GM19043 (cell line): ENCODE measurements around the gene NIF3L1.
"Not testable (repeated sequence)": the region's sequence is repeated elsewhere in the genome, so short reads cannot be mapped to it uniquely, and the experiment has no call there.

Source experiments
- ATAC-seq: cut with Tn5 transposase; IDR thresholded peaks from one replicate; pipeline ENCODE4 v1.9.1; 2021; ENCODE audit warnings: low read depth; ENCODE audit not compliant: unreplicated experiment

NIF3L1 gene

DNA sequence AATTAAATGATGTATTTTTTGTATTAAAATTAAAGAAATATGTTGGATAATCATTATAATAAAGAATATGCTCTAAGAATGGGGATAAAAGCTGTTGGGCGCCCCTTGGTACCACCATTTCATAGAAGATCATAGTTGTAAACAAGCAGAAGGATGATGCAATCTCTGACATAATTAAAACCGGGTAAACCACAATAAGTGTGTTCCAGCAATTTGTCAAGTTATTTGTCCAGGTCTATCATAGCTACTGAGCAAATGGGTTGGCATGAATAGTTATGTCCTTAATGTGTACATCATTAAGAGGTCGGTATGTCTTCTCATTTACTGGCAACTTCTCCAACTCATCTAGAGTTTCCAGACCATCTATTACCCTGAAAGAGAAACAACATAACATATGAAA, 18.0 kb upstream of the NIF3L1 start:
- no peak for ATAC-seq

DNA sequence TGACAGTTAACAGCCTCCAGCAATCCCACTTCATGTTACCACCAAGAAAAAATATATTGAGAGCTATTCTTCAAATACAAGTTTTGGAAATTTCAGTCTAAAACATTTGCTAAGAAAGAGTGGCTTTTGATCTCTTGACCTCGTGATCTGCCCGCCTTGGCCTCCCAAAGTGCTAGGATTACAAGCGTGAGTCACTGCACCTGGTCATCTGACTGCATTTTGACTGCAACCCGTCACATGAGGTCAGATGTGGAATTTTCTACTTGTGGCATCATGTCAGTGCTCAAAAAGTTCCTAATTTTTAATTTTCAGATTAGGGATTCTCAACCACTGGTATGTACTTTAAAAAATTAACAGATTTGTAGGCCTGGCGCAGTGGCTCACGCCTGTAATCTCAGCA, 15.6 kb upstream of the NIF3L1 start:
- ATAC-seq: no peak

DNA sequence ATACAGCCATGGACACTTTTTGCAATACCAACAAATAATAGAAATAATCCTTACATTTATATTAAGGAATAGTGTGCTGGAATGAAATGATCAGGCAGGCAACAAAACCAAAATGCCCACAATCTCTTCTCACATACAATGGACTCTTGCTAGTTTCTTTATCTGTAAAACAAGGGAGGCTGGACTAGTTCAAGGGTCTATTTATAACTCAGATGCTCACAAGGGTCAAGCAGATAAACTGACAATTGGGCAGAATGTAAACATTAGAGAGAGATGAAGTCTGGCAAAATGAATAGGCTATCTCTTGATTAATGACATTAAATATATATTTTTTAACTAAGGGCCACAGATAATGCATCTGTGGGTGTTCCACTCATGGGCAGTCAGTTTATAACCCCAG, 11.7 kb upstream of the NIF3L1 start:
- no peak for ATAC-seq

DNA sequence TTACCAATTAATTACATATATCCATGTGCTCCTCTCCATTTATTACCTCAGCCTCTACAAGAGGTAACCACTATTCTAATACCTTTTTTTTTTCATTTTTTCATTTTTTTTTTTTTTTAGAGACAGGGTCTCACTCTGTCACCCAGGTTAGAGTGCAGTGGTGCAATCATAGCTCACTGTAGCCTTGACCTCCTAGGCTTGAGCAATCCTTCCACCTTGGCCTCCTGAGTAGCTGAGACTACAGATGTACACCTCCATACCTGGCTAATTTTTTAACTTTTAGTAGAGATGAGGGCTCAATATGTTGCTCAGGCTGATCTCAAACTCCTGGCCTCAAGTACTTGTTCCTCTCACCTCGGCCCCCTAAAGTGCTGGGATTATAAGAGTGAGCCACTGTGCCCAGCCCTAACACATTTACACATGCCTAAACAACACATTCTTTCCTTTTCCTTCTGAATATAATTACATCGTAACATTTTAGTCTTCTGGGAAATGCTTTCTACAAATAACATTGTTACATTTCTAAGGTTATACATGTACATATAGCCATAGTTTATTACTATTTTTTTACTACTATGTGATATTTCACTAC, 10.8 kb upstream of the NIF3L1 start:
- ATAC-seq: no peak

DNA sequence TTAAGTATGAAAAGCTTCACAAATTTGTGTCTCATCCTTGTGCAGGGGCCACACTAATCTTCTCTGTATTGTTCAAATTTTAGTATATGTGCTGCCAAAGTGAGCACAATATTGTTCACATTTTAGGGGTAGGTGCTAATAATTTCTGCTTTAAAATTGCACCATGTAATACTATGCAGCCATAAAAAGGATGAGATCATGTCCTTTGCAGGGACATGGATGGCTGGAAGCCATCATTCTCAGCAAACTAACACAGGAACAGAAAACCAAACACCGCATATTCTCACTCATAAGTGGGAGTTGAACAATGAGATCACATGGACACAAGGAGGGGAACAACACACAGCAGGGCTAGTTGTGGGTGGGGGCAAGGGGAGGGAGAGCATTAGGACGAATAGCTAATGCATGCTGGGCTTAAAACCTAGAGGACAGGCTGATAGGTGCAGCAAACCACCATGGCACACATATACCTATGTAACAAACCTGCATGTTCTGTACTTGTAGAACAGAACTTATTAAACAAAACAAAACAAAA, 7.4 kb upstream of the NIF3L1 start:
- ATAC-seq: not testable (repeated sequence)

DNA sequence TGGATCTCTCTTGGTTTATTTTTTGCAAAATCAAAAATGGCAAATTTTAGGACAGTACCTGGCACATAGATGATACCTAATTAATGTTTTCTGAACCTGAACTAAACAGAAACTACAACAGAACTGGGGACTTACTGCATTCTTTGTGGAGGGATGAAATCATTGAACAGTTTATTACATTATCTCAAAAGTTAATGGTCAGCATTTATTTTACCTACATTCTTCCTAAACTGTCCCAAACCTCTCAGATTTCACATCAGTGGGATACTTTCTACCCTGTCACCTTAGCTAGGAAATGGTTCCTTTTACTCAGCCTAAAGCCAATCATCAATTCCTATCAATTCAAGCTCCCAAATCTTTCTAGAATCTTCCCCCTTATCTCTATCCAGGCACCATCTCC, 10.3 kb downstream of the NIF3L1 start:
- no peak for ATAC-seq

DNA sequence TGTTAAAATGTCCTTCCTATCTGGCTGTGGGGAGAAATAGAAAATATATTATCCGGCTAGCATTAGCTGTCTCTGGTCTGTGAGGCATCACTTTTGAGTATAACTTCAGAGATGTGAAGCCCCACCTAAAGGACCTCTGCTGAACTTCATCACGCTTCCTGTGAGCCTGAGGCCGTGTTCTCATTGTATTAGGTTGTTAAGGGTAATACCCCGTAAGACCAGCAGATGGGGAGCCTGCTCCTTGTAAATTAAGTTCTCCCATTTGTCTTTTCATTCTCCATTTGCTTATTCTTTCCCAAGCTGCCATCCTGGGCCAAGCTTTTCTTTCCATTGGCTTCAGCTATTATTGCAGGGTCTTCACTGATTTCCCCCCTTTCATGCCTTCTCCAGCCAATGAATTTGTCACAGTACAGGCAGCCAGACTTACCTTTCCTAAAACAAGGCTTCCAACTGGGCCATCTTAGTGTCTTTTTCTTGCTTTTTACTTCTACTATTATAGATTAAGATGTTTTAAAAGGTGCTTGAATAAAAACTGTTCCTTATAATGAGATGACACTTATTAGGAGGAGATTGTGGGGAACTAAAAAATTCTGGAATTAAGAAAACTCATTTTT, 12.4 kb downstream of the NIF3L1 start:
- peak; percentile 98 for ATAC-seq

DNA sequence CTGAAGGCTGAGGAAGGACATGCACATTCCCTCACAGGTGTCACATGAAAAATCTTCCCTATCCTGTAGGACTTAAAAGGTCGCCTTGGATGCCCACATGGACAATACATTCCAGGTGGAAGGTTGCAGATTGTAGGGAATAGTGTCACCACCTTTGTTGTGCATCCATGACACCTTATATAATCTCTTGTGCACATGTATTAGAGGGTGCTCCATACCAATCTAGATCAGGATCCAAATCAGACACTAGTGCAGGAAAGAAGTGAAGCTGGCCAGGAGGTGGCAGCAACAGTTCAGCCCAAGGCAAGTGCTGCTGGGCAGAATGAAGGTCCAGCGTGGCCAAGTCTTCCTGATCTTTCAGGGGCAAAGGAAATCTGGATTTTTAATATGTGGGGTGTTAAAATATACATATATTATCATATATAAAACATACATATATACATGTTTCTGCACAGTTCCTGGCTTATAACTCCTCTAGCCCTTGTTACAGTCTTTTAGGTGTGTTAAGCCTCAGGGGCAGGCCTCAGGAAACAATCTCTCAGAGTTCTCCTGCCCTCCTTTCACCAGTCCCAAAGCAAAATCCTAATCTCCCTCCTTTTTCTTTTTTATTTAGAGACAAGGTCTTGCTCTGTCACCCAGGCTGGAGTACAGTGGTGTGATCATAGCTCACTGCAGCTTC, 16.6 kb downstream of the NIF3L1 start:
- no peak for ATAC-seq

DNA sequence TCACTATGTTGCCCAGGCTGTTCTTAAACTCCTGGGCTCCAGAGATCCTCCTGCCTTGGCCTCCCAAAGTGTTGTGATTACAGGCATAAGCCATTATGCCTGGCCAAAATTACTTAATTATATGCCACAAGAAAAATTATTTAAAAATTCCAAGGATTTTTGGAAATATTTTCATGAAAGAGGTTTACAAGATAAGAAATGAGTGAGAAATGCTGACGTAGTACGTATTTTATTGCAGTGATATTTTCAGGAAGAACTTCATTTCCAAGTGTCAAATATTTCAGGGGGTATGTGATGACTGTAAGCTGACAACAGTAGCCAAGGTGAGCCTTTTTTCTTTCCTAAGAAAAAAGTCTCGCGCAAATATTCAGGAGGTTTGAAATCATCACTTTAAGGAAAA, 20.8 kb downstream of the NIF3L1 start:
- no peak for ATAC-seq

DNA sequence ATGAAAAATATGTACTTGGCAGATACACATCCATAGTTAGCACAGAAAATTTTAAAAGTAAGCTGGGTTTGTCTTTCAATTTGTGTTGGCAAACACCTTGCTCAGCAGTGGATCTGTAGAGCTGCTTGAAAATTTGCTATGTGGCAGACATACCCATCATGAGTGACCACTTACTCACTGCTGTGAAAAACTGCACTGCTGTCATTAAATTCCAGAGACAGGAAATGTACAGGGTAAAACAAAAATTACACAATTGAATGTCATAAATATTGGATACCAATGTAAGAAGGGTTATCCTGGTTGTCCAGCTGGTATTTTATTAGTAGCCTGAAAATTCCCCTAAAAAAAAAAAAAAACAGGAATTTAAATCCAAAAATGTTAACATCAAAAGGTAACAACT, 24.5 kb downstream of the NIF3L1 start:
- ATAC-seq: no peak

DNA sequence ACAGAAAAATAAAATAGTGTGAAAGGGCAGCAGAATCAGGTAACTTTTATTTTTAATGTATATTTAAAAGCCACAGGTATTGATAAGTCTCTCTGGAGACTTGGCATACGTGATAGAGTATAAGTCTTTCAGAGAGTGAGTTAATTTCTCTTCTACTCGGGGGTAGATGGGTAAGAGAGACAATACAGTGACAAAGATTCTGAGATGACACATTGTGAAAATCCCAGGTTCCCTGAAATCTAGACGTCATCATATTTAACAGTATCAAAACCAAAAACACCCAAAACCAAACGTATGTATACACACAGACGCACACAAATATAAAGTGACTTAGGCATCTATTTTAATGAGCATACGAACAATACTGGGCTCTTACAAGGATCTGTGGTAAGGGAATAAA, 33.3 kb downstream of the NIF3L1 start:
- no peak for ATAC-seq

DNA sequence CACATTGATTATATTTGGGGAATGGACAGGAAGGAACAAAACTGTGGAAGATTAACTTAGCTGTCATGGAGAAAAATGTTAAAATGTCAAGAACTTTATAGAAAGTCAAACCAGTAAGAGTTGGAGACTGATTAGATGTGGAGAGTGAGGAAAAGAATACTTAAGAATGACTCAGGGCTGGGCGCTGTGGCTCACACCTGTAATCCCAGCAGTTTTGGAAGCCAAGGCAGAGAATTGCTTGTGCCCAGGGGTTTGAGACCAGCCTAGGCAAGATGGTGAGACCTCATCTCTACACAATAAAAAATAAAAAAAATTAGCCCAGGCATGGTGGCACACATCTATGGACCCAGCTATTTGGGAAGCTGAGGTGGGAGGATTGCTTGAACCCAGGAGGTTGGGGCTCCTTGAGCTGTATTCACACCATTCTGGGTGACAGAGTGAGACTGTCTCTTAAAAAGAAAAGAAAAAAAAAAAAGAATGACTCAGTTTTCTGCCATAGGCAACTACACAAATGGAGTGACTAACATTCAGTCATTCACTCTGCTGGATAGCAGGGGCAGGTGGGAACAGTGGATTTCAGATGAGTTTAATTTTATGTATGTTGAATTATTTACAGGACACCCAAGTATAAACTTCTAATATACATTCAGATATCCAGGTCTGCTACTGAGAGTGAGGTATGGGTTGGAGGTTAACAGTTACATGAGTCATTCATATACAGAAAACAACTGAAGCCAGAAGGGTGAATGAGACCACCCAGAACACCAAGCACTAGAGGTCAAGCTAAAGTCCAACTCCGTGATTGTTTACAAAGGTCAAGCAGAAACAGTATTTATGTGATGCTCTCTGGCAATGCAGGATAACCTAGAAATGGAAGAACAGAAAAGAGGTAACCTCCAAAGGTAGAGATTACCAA, 40.4 kb downstream of the NIF3L1 start:
- ATAC-seq: no peak

DNA sequence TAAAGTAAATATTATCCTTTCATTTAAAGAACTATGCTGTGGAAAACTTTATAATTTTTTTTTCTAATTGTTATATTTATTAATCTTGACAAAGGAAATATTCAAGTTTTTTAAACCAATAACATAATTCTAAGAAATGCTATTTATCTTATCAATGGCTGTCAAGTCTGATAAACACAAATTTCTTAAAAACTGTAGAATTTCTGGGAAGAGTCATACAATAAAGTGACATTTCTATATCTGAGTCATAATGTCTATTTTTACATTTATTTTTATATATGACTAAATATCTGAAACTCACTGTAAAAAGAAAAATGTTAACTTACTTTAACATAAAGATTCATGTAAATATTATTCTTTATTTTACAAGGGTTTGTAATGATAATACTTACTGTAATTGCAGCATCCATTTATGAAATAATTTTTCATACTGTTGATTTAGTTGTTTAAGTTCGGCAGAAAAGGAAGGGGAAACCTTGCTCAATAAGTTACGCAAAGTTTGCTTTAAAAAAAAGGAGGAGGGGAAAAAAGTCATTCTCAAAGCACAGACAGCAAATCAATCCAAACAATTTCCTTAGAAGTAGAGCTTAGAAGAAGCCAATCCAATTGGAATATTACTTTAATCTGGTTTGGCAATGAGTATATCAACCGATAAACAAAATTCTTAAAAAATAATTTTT, 41.9 kb downstream of the NIF3L1 start:
- ATAC-seq: no peak

DNA sequence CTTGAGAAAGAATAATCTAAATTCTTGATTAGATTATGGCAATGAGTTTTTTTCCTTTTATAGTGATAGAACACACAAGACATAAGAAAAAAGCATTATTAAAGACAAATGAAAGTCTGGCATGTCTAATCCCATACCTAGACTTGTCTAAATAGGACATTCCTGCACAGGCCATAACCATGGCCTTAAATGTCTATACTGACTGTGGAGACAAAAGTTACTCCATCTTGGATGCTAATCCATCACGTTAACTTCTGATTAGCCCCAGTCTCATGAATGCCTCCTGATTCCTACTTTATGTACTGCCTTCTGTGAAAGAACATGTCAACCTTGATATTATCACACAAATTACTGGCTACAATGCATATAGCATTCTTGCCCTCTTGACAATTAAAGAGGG, 50.7 kb downstream of the NIF3L1 start:
- ATAC-seq: no peak

DNA sequence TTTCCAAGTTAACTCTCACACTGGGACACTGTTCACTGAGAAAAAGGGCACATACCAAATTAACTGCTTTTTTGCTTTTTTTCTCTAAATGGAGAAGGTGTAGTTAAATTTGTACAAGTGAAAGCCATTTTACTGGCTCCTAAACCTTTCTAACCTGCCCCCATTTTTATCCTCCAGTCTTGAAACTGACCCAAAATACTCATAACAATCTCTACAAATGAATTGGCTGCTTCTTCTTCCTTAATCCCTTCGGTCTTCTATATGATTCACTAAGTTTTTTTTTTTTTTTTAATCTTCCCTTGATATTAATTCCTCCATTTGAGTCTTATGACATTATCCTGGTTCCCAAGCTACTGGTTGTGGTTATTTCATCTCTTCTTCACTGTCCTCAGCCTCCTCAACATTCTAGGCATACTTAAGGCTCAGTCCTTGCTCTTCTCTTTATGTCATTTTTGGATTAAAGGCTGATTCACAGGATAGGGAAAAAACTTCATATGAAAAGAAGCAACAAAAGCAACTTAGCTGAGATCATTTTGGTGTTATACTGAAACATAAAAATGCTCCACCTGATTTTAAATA, 54.4 kb downstream of the NIF3L1 start:
- no peak for ATAC-seq

DNA sequence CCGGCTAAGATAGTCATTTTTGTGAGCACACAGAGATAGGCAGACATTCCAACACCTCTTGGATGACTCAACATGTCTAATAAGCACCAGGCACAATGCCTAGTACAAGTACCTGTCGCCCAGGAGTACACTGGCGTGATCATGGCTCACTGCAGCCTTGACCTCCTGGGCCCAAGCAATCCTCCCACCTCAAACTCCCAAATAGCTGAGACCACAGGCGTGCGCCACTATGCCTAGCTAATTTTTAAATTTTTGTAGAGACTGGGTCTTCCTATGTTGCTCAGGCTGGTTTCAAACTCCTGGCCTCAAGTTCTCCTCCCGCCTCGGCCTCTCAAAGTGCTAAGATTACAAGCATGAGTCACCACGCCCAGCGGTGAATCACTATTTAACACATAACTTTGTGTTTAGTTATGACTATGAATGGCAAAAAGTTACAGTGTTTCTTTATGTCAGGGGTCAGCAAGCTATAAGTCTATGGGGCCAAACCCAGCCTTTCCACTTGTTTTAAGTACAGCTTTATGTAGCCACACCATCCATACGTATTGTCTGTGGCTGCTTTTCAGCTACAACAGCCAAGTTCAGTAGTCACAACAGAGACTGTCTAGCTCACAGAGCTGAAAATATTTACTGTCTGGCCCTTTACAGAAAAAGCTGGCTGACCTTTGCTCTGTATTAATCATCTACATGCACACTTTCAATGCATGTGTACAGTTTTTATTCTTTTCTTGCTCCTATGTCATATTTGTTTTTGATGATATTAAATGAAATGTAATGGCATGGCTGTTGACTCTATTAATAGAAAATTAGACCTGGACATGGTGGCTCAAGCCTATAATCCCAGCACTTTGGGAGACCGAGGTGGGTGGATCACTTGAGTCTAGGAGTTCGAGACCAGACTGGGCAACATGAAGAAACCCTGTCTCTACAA, 55.6 kb downstream of the NIF3L1 start:
- ATAC-seq: no peak

DNA sequence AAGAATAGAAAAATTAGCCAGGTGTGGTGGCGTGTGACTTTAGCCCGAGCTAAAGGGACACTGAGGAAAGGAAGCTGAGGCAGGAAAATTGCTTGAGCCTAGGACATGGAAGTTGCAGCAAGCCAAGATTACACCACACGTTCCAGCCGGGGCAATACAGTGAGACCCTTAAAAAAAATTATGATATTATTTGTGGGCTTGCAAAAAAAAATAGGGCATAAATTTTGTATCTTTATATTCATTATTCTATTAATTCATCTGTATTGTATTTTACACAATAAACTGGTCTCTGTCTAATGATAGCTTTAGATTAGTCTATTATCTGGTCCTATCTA, 56.2 kb downstream of the NIF3L1 start:
- ATAC-seq: no peak

DNA sequence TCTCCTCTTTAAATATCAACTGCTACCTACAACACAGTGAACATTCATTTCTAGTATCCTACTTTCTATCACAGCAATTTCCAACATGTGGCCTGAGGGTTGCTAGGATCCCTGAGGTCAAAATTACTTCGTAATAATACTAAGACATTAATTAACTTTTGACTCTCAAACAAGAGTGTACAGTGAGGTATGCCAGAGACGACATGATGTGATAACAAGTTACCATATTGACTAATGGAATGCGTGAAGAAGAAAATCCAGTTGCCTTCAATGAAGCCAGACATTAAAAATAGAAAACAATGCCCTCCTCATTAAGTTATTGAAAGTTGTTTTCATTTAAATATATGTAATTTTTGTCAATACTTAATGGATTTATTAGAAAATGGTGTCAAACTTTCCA, 61.2 kb downstream of the NIF3L1 start:
- ATAC-seq: no peak
